HTERT RPE-1 (cell line): ENCODE measurements around the gene LAMB2.

ENCODE experiments used
- in situ Hi-C: fragments of 300-500 bp; cut with MboI; formaldehyde crosslinking; loops from 4 replicates; pipeline ENCODE4 v1.14.3; 2020; ENCODE audit warnings: low sequenced_read_pairs

LAMB2 gene

GRCh38 chr3:49161808-49162530, 29.1 kb upstream of the LAMB2 start:
- in situ Hi-C loops, result no loop called here

GRCh38 chr3:49161197-49161596, 28.3 kb upstream of the LAMB2 start:
- in situ Hi-C loops, result no loop called here

- in situ Hi-C loops, result no loop called here
Observed at GRCh38 chr3:49158792-49159191, 25.9 kb upstream of the LAMB2 start.

GRCh38 chr3:49158103-49158709, 25.4 kb upstream of the LAMB2 start:
- in situ Hi-C loops, result no loop called here

- in situ Hi-C loops, result no loop called here
Observed at GRCh38 chr3:49157289-49157688, 24.4 kb upstream of the LAMB2 start.

- in situ Hi-C loops, result no loop called here
Observed at GRCh38 chr3:49153349-49153912, 20.6 kb upstream of the LAMB2 start.

- in situ Hi-C loops, result no loop called here
Observed at GRCh38 chr3:49151610-49152009, 18.8 kb upstream of the LAMB2 start.

GRCh38 chr3:49148159-49148558, 15.3 kb upstream of the LAMB2 start:
- in situ Hi-C loops, result no loop called here

GRCh38 chr3:49140080-49140479, 7.2 kb upstream of the LAMB2 start:
- in situ Hi-C loops, result no loop called here

- in situ Hi-C loops, result no loop called here
Observed at GRCh38 chr3:49135499-49135898, 2.6 kb upstream of the LAMB2 start.

GRCh38 chr3:49134471-49135265, 1.8 kb upstream of the LAMB2 start:
- in situ Hi-C loops, result no loop called here

- in situ Hi-C loops, result no loop called here
Observed at GRCh38 chr3:49133226-49133951, 539 bp upstream of the LAMB2 start.

GRCh38 chr3:49132073-49132436, 795 bp downstream of the LAMB2 start:
- in situ Hi-C loops, result no loop called here

GRCh38 chr3:49131576-49131975, 1.3 kb downstream of the LAMB2 start:
- in situ Hi-C loops, result no loop called here

- in situ Hi-C loops, result no loop called here
Observed at GRCh38 chr3:49131040-49131439, 1.8 kb downstream of the LAMB2 start.

GRCh38 chr3:49124991-49125670, 7.7 kb downstream of the LAMB2 start:
- in situ Hi-C loops, result no loop called here

- in situ Hi-C loops, result no loop called here
Observed at GRCh38 chr3:49124203-49124602, 8.6 kb downstream of the LAMB2 start.

- in situ Hi-C loops, result no loop called here
Observed at GRCh38 chr3:49123687-49124086, 9.2 kb downstream of the LAMB2 start.

GRCh38 chr3:49122886-49123545, 9.8 kb downstream of the LAMB2 start:
- in situ Hi-C loops, result no loop called here

GRCh38 chr3:49122451-49122850, 10.4 kb downstream of the LAMB2 start:
- in situ Hi-C loops, result no loop called here
